ENCODE data around the gene FSTL5. TPM values are rescaled to one million over a fixed set of nuclear protein-coding genes. Genes with fewer than 3 reads are reported as not detected.

The FSTL5 gene
- total RNA-seq, 2 donors from 2014 or later, result not detected

GRCh38 chr4:161658676-161659075 is 505.1 kb downstream of the FSTL5 start:
- Histone ChIP-seq H3K27ac (no peak overlapping the region), H3K9me3 (no peaks in the 10 kb centered on the region), H3K4me1 (ENCODE audit: control insufficient read depth in 1 of 2, low read depth in 2 of 2) (no peaks in the 10 kb centered on the region), H3K27me3 (replicated peaks; ENCODE audit: insufficient read depth) (no peaks in the 10 kb centered on the region), H3K36me3 (no peaks in the 10 kb centered on the region), H3K4me3 (no peak overlapping the region)
- DNase-seq (ENCODE audit: low spot score) (no peak), ATAC-seq (ENCODE audit: insufficient number of reproducible peaks, low FRiP score, low read depth) (no peak)
- no peak for TF ChIP-seq CTCF (IDR thresholded peaks at IDR 0.05)

- H3K4me1 ChIP-seq (ENCODE audit: control insufficient read depth in 1 of 2, low read depth in 2 of 2), result no peaks in the 10 kb centered on the region
- no peak for TF ChIP-seq CTCF (IDR thresholded peaks at IDR 0.05)
- H3K9me3 ChIP-seq, result no peaks in the 10 kb centered on the region
- no peak overlapping the region for H3K4me3 ChIP-seq
- DNase-seq (ENCODE audit: low spot score), result no peak
- H3K36me3 ChIP-seq, result no peaks in the 10 kb centered on the region
- H3K27me3 ChIP-seq (replicated peaks; ENCODE audit: insufficient read depth), result no peaks in the 10 kb centered on the region
- no peak for ATAC-seq (ENCODE audit: insufficient number of reproducible peaks, low FRiP score, low read depth)
- no peak overlapping the region for H3K27ac ChIP-seq
These were observed 506.2 kb downstream of the FSTL5 start for GRCh38 chr4:161657616-161658015.

- no peaks in the 10 kb centered on the region for H3K9me3 ChIP-seq
- no peak for ATAC-seq (ENCODE audit: insufficient number of reproducible peaks, low FRiP score, low read depth)
- H3K27ac ChIP-seq, result no peak overlapping the region
- TF ChIP-seq CTCF (IDR thresholded peaks at IDR 0.05), result no peak
- no peaks in the 10 kb centered on the region for H3K36me3 ChIP-seq
- H3K27me3 ChIP-seq (replicated peaks; ENCODE audit: insufficient read depth), result no peaks in the 10 kb centered on the region
- H3K4me3 ChIP-seq, result no peak overlapping the region
- H3K4me1 ChIP-seq (ENCODE audit: control insufficient read depth in 1 of 2, low read depth in 2 of 2), result no peaks in the 10 kb centered on the region
- DNase-seq (ENCODE audit: low spot score), result no peak
These were observed 507.2 kb downstream of the FSTL5 start for GRCh38 chr4:161656594-161656993.

GRCh38 chr4:161655148-161655547 is 508.7 kb downstream of the FSTL5 start:
- Histone ChIP-seq H3K4me1 (ENCODE audit: control insufficient read depth in 1 of 2, low read depth in 2 of 2) (no peaks in the 10 kb centered on the region), H3K36me3 (no peaks in the 10 kb centered on the region), H3K9me3 (no peaks in the 10 kb centered on the region), H3K4me3 (no peak overlapping the region), H3K27me3 (replicated peaks; ENCODE audit: insufficient read depth) (no peaks in the 10 kb centered on the region), H3K27ac (no peak overlapping the region)
- DNase-seq (ENCODE audit: low spot score), result no peak
- no peak for ATAC-seq (ENCODE audit: insufficient number of reproducible peaks, low FRiP score, low read depth)
- TF ChIP-seq CTCF (IDR thresholded peaks at IDR 0.05), result no peak

GRCh38 chr4:161653697-161654096 is 510.1 kb downstream of the FSTL5 start:
- ATAC-seq (ENCODE audit: insufficient number of reproducible peaks, low FRiP score, low read depth) (no peak), DNase-seq (ENCODE audit: low spot score) (no peak)
- Histone ChIP-seq H3K4me1 (ENCODE audit: control insufficient read depth in 1 of 2, low read depth in 2 of 2) (no peaks in the 10 kb centered on the region), H3K27me3 (replicated peaks; ENCODE audit: insufficient read depth) (no peaks in the 10 kb centered on the region), H3K27ac (no peak overlapping the region), H3K9me3 (no peaks in the 10 kb centered on the region), H3K4me3 (no peak overlapping the region), H3K36me3 (no peaks in the 10 kb centered on the region)
- no peak for TF ChIP-seq CTCF (IDR thresholded peaks at IDR 0.05)

All from thoracic aorta (tissue), 2 donors.